ENCODE measurements around the gene GRK6. TPM values are rescaled to one million over a fixed set of nuclear protein-coding genes. Genes with fewer than 3 reads are reported as not detected.

The GRK6 gene
- total RNA-seq, 1 experiment from 2014 or later: 75.2 TPM

DNA sequence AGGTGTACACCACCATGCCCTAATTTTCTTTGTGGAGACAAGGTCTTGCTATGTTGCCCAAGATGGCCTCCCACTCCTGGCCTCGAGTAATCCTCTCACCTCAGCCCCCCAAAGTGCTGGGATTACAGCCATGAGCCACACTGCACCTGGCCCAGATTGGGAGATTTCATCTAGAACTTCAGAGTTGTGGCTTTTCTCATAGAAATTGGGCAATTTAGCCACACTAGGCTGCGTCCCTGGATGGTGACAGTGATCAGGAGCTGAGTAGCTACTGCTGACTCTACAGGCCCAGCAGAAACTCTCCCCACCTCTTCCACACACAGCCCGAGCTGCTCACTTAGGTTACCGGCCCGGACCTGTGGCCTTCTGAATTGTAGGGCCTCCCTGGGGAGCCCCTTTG lies 33.7 kb upstream of the GRK6 start:
- H3T11ph ChIP-seq (ENCODE audit: low read length): no peak overlapping the region
- no peak overlapping the region for H2BK120ac ChIP-seq (ENCODE audit: low read depth, low read length, poor library complexity, severe bottlenecking)
- no peak overlapping the region for H3K27ac ChIP-seq (ENCODE audit: insufficient read length, low read depth, low read length)
- no peak overlapping the region for H4K8ac ChIP-seq (replicated peaks; ENCODE audit: insufficient read length, low read depth, low read length)
- H2BK15ac ChIP-seq (ENCODE audit: low read depth, low read length): no peak overlapping the region
- TF ChIP-seq, protein P1, sequence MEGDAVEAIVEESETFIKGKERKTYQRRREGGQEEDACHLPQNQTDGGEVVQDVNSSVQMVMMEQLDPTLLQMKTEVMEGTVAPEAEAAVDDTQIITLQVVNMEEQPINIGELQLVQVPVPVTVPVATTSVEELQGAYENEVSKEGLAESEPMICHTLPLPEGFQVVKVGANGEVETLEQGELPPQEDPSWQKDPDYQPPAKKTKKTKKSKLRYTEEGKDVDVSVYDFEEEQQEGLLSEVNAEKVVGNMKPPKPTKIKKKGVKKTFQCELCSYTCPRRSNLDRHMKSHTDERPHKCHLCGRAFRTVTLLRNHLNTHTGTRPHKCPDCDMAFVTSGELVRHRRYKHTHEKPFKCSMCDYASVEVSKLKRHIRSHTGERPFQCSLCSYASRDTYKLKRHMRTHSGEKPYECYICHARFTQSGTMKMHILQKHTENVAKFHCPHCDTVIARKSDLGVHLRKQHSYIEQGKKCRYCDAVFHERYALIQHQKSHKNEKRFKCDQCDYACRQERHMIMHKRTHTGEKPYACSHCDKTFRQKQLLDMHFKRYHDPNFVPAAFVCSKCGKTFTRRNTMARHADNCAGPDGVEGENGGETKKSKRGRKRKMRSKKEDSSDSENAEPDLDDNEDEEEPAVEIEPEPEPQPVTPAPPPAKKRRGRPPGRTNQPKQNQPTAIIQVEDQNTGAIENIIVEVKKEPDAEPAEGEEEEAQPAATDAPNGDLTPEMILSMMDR (conservative IDR thresholded peaks at IDR 0.05): no peak
- H3K9me3 ChIP-seq (ENCODE audit: control insufficient read depth, low read depth, low read length): no peaks in the 10 kb centered on the region
- H3K4me3 Mint-ChIP-seq: no peak overlapping the region
- H3K79me2 ChIP-seq (ENCODE audit: insufficient read depth, low read length): no peaks in the 10 kb centered on the region
- H4K91ac ChIP-seq (ENCODE audit: insufficient read length, low read depth, low read length): no peak overlapping the region
- no peaks in the 10 kb centered on the region for H3K79me1 ChIP-seq (ENCODE audit: insufficient read depth, low read depth, low read length, poor library complexity, severe bottlenecking)
- no peak overlapping the region for H2AK5ac ChIP-seq (ENCODE audit: insufficient read length, low read length)
- H2AFZ ChIP-seq (ENCODE audit: low read length): no peak overlapping the region
- no peak overlapping the region for H3K4me2 ChIP-seq (ENCODE audit: insufficient read depth, insufficient read length, low read length)
- no peak overlapping the region for H2BK20ac ChIP-seq (ENCODE audit: low read depth, low read length, poor library complexity, severe bottlenecking)
- no peak overlapping the region for H2BK12ac ChIP-seq (ENCODE audit: insufficient read length, low read depth, low read length)
- no peaks in the 10 kb centered on the region for H3K36me3 Mint-ChIP-seq (ENCODE audit: insufficient read depth in 1 of 3, low read depth in 3 of 3)
- H3K18ac ChIP-seq (ENCODE audit: insufficient read length, low read depth, low read length): no peak overlapping the region
- no peak overlapping the region for H3K9ac ChIP-seq (ENCODE audit: extremely low read depth, insufficient read length, low read length)
- no peak overlapping the region for H3K56ac ChIP-seq (ENCODE audit: insufficient read length, low read depth, low read length)
- H3K9me3 Mint-ChIP-seq: no peaks in the 10 kb centered on the region
- peaks cover 53% of the 10 kb centered on the region for H3K27me3 Mint-ChIP-seq (ENCODE audit: low read depth)
- DNase-seq: no peak
- no peaks in the 10 kb centered on the region; the same call in 1 of the 2 replicates for H3K27me3 ChIP-seq (ENCODE audit: insufficient read depth, low read length)
- H3K4me1 Mint-ChIP-seq: peaks cover 27 to 33% of the 10 kb centered on the region in 2 experiments
- no peaks in the 10 kb centered on the region; the same call in 1 of the 2 replicates for H3K4me1 ChIP-seq (ENCODE audit: insufficient read depth, low read length)
- H2BK5ac ChIP-seq (ENCODE audit: insufficient read length, low read length): no peak overlapping the region
- no peak overlapping the region; a peak in 1 of 7 replicates for H3K27ac Mint-ChIP-seq
- H4K20me1 ChIP-seq (ENCODE audit: control insufficient read depth, insufficient read depth, insufficient read length): no peaks in the 10 kb centered on the region
- no CpG with 5 or more reads among the region's 5 CpGs for WGBS (ENCODE audit: extremely low coverage, insufficient read length, low lambda C conversion rate)
- H3K14ac ChIP-seq (ENCODE audit: insufficient read depth, low read length): no peak overlapping the region
- no peak overlapping the region for H3K4ac ChIP-seq (ENCODE audit: low read depth, low read length)
- no peak overlapping the region for H3K23ac ChIP-seq (ENCODE audit: insufficient read length, low read depth, low read length)
- no peaks in the 10 kb centered on the region for H3K23me2 ChIP-seq (ENCODE audit: insufficient read length, low read depth, low read length, poor library complexity, severe bottlenecking)
- H4K5ac ChIP-seq (ENCODE audit: insufficient read length, low read depth, low read length): no peak overlapping the region
